Liver (tissue), 9 donors: ENCODE measurements around the gene EFR3B. TPM values are rescaled to one million over a fixed set of nuclear protein-coding genes. Genes with fewer than 3 reads are reported as not detected.

Experiments used
- DNase-seq: peaks from one replicate; pipeline ENCODE4 v3.0.0-alpha.2; 2017; ENCODE audit warnings: low spot score
- H3K27ac ChIP-seq, 2 donors: one replicate each; pipeline ENCODE4 v1.7.0; 2013; ENCODE audit warnings: inconsistent platforms in 2 of 2, low read length in 2 of 2, control low read depth in 1 of 2, low read depth in 1 of 2, mild to moderate bottlenecking in 1 of 2
- H3K27me3 ChIP-seq, 4 donors: one replicate each; pipeline versions ENCODE4 v1.6.1 to v1.7.0; 2013; ENCODE audit warnings: low read length in 3 of 4, inconsistent platforms in 1 of 4, mild to moderate bottlenecking in 1 of 4, moderate library complexity in 1 of 4; ENCODE audit not compliant: control insufficient read depth in 4 of 4, insufficient read depth in 4 of 4
- H3K36me3 ChIP-seq, 4 donors: one replicate each; pipeline versions ENCODE4 v1.6.1 to v1.7.0; 2013; ENCODE audit warnings: low read length in 3 of 4, mild to moderate bottlenecking in 3 of 4, low read depth in 1 of 4, moderate library complexity in 1 of 4; ENCODE audit not compliant: control insufficient read depth in 4 of 4, insufficient read depth in 3 of 4
- H3K4me1 ChIP-seq, 4 donors: one replicate each; pipeline versions ENCODE4 v1.6.1 to v1.7.0; 2013; ENCODE audit warnings: low read length in 3 of 4, mild to moderate bottlenecking in 3 of 4, moderate library complexity in 1 of 4; ENCODE audit not compliant: control insufficient read depth in 4 of 4, insufficient read depth in 4 of 4
- H3K4me3 ChIP-seq, 3 donors: one replicate each; pipeline versions ENCODE4 v1.6.1 to v1.7.0; 2013; ENCODE audit warnings: low read length in 3 of 3, control low read depth in 1 of 3, low read depth in 1 of 3, mild to moderate bottlenecking in 1 of 3
- H3K9ac ChIP-seq, 2 donors: one replicate each; pipeline ENCODE4 v1.7.0; 2013; ENCODE audit warnings: low read length in 2 of 2, mild to moderate bottlenecking in 2 of 2, moderate library complexity in 2 of 2, control low read depth in 1 of 2, low read depth in 1 of 2
- H3K9me3 ChIP-seq, 4 donors: one replicate each; pipeline versions ENCODE4 v1.6.1 to v1.7.0; 2013; ENCODE audit warnings: low read length in 3 of 4; ENCODE audit not compliant: control insufficient read depth in 4 of 4
- EGR1 ChIP-seq, 2 donors: IDR thresholded peaks; 2 replicates each; pipeline ENCODE4 v1.6.1; 2016 to 2018; ENCODE audit warnings: antibody characterized with exemption in 2 of 2, low read depth in 2 of 2
- FOXA1 ChIP-seq: IDR thresholded peaks from 2 replicates; pipeline ENCODE4 v1.6.1; 2016; ENCODE audit warnings: antibody characterized with exemption
- FOXA2 ChIP-seq: IDR thresholded peaks from 2 replicates; pipeline ENCODE4 v1.6.1; 2016; ENCODE audit warnings: antibody characterized with exemption
- GABPA ChIP-seq, 2 donors: IDR thresholded peaks in 1 of 2; conservative IDR thresholded peaks in 1 of 2; 2 replicates each; pipeline ENCODE4 v1.6.1; 2016; ENCODE audit warnings: antibody characterized with exemption in 2 of 2, mild to moderate bottlenecking in 1 of 2, moderate library complexity in 1 of 2
- HNF4A ChIP-seq, 2 donors: conservative IDR thresholded peaks; 2 replicates each; pipeline ENCODE4 v1.6.1; 2016; ENCODE audit warnings: antibody characterized with exemption in 2 of 2, mild to moderate bottlenecking in 2 of 2
- HNF4G ChIP-seq: IDR thresholded peaks from 2 replicates; pipeline ENCODE4 v1.6.1; 2016; ENCODE audit warnings: antibody characterized with exemption
- JUND ChIP-seq, 2 donors: IDR thresholded peaks; 2 replicates each; pipeline ENCODE4 v1.6.1; 2016; ENCODE audit warnings: antibody characterized with exemption in 2 of 2
- MAX ChIP-seq: IDR thresholded peaks from 2 replicates; pipeline ENCODE4 v1.6.1; 2016; ENCODE audit warnings: antibody characterized with exemption
- NR2F2 ChIP-seq: IDR thresholded peaks from 2 replicates; pipeline ENCODE4 v1.6.1; 2016; ENCODE audit warnings: antibody characterized with exemption
- RAD21 ChIP-seq, 2 donors: IDR thresholded peaks; 2 replicates each; pipeline ENCODE4 v1.6.1; 2016; ENCODE audit warnings: antibody characterized with exemption in 2 of 2, mild to moderate bottlenecking in 2 of 2
- REST ChIP-seq: IDR thresholded peaks from 2 replicates; pipeline ENCODE4 v1.6.1; 2016; ENCODE audit warnings: antibody characterized with exemption, mild to moderate bottlenecking
- RXRA ChIP-seq, 2 donors: IDR thresholded peaks; 2 replicates each; pipeline ENCODE4 v1.6.1; 2017 to 2018; ENCODE audit warnings: antibody characterized with exemption in 2 of 2, mild to moderate bottlenecking in 1 of 2
- SP1 ChIP-seq: IDR thresholded peaks from 2 replicates; pipeline ENCODE4 v1.6.1; 2018; ENCODE audit warnings: antibody characterized with exemption, mild to moderate bottlenecking
- TAF1 ChIP-seq: conservative IDR thresholded peaks from 2 replicates; pipeline ENCODE4 v1.6.1; 2016; ENCODE audit warnings: antibody characterized with exemption, mild to moderate bottlenecking
- YY1 ChIP-seq: IDR thresholded peaks from 2 replicates; pipeline ENCODE4 v1.6.1; 2016; ENCODE audit warnings: antibody characterized with exemption, mild to moderate bottlenecking
- ZBTB33 ChIP-seq: IDR thresholded peaks from 2 replicates; pipeline ENCODE4 v1.6.1; 2016; ENCODE audit warnings: antibody characterized with exemption
- WGBS: extraction: QIAGEN DNeasy Blood & Tissue Kit; methylation state at CpG from one replicate; pipeline ENCODE4 v1.1.7; 2013; 5-methylcytosine and 5-hydroxymethylcytosine counted together
- polyA plus RNA-seq, 2 donors: library from polyadenylated mRNA; stranded (reverse) in 1 of 2; unstranded in 1 of 2; fragments of 200-250 nt in 1 of 2; fragments of >200 nt in 1 of 2; fragmentation: Nextera tagmentation in 1 of 2; extraction: Ambion mirVana in 1 of 2; gene quantifications; one replicate each; pipeline versions ENCODE4 v1.2.1 to v1.2.3, GENCODE V29; 2013 to 2015
- total RNA-seq, 2 donors: library from RNA; depleted of rRNA; stranded (reverse); fragments of >200 nt; gene quantifications; one replicate each; pipeline ENCODE4 v1.2.3, GENCODE V29; 2014
- TF ChIP-seq, protein P1 (sequence below): fragments of 150-350 bp; IDR thresholded peaks from 2 replicates; pipeline ENCODE4 v1.5.1; 2017; ENCODE audit warnings: improper control_type of control experiment, low read depth, low read length; ENCODE audit not compliant: missing input control
- TF ChIP-seq, protein P2 (sequence below): IDR thresholded peaks from 2 replicates; pipeline ENCODE4 v1.6.1; 2016; ENCODE audit warnings: antibody characterized with exemption
- donor health status: healthy.
- donor health status: healthy.
- donor health status: healthy.
- donor health status: healthy.
- donor health status: healthy.

Gene EFR3B
- total and polyA plus RNA-seq, 4 donors = 0.05 to 0.33 (median 0.23) TPM

DNA sequence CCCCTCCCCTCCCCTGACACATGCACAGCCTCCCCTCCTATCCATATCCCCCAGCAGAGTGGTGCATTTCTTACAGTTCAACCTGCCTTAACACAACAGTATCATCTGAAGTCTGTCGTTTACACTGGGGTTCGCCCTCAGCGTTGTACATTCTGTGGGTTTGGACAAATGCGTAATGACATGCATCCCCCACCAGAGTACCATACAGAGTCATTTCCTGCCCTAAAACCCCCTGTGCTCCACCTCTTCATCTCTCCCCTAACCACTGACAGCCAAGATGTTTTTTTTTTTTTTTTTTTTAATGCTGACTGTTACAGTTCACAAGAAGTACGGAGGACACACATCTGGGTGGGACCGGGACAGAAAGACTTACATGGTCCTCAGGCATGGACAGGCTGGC lies 103.9 kb downstream of the EFR3B start (continued):
- TF ChIP-seq REST (no peak), HNF4G (no peak), RXRA (IDR thresholded peaks at IDR 0.05) (no peak)

- Histone ChIP-seq H3K4me3 (no peak overlapping the region), H3K9me3 (no peaks in the 10 kb centered on the region), H3K27me3 (peaks cover 0 to 2% (median 0%) of the 10 kb centered on the region in 4 donors), H3K36me3 (no peaks in the 10 kb centered on the region), H3K27ac (no peak overlapping the region), H3K9ac (no peak overlapping the region), H3K4me1 (no peaks in the 10 kb centered on the region)
- WGBS = 95% methylated on average over 10 of the region's 10 CpGs
- DNase-seq = no peak
- TF ChIP-seq NR2F2 (no peak), FOXA2 (no peak), RAD21 (IDR thresholded peaks at IDR 0.05) (no peak), MAX (no peak), HNF4G (no peak), GABPA (IDR thresholded peaks at IDR 0.05 in 1 of 2, conservative IDR thresholded peaks at IDR 0.05 in 1 of 2) (no peak), ZBTB33 (no peak), RXRA (IDR thresholded peaks at IDR 0.05) (no peak), REST (no peak), YY1 (no peak), TAF1 (no peak), JUND (IDR thresholded peaks at IDR 0.05) (no peak), HNF4A (conservative IDR thresholded peaks at IDR 0.05) (no peak), EGR1 (IDR thresholded peaks at IDR 0.05; ENCODE audit: low read depth in 2 of 2) (no peak), SP1 (no peak), FOXA1 (no peak)
- TF ChIP-seq, protein P1, sequence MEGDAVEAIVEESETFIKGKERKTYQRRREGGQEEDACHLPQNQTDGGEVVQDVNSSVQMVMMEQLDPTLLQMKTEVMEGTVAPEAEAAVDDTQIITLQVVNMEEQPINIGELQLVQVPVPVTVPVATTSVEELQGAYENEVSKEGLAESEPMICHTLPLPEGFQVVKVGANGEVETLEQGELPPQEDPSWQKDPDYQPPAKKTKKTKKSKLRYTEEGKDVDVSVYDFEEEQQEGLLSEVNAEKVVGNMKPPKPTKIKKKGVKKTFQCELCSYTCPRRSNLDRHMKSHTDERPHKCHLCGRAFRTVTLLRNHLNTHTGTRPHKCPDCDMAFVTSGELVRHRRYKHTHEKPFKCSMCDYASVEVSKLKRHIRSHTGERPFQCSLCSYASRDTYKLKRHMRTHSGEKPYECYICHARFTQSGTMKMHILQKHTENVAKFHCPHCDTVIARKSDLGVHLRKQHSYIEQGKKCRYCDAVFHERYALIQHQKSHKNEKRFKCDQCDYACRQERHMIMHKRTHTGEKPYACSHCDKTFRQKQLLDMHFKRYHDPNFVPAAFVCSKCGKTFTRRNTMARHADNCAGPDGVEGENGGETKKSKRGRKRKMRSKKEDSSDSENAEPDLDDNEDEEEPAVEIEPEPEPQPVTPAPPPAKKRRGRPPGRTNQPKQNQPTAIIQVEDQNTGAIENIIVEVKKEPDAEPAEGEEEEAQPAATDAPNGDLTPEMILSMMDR = no peak
- TF ChIP-seq, protein P2, sequence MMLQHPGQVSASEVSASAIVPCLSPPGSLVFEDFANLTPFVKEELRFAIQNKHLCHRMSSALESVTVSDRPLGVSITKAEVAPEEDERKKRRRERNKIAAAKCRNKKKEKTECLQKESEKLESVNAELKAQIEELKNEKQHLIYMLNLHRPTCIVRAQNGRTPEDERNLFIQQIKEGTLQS = no peak
Observed at GRCh38 chr2:25146896-25147295, 105.0 kb downstream of the EFR3B start.
